ENCODE measurements around the gene PGP. TPM values are rescaled to one million over a fixed set of nuclear protein-coding genes. Genes with fewer than 3 reads are reported as not detected.
A peak's percentile ranks its signal among the peaks of the same experiment; 100 is the strongest.
"Not testable (repeated sequence)": the region's sequence is repeated elsewhere in the genome, so short reads cannot be mapped to it uniquely, and the experiment has no call there.

PGP gene
- total RNA-seq, 1 donor from 2014 or later: 37.2 TPM

- intact Hi-C loops (cut with micrococcal nuclease): no loop called here
- no peak for DNase-seq (ENCODE audit: low spot score)
- Mint-ChIP-seq H3K36me3 (ENCODE audit: low read depth) (peaks cover 22% of the 10 kb centered on the region), H3K9me3 (no peaks in the 10 kb centered on the region), H3K4me3 (peak overlapping the region; percentile 86), H3K27ac (no peak overlapping the region), H3K27me3 (ENCODE audit: insufficient read depth) (peaks cover 4% of the 10 kb centered on the region), H3K4me1 (ENCODE audit: low read depth) (peaks cover 37% of the 10 kb centered on the region)
These were observed 6.3 kb downstream of the PGP start for GRCh38 chr16:2208308-2208707.

- Mint-ChIP-seq H3K27ac (peak overlapping the region; percentile 67), H3K36me3 (ENCODE audit: low read depth) (peaks cover 19% of the 10 kb centered on the region), H3K27me3 (ENCODE audit: insufficient read depth) (peaks cover 4% of the 10 kb centered on the region), H3K9me3 (no peaks in the 10 kb centered on the region), H3K4me1 (ENCODE audit: low read depth) (peaks cover 33% of the 10 kb centered on the region), H3K4me3 (peak overlapping the region; percentile 86)
- intact Hi-C loops (cut with micrococcal nuclease): no loop called here
- DNase-seq (ENCODE audit: low spot score): no peak
These were observed 6.8 kb downstream of the PGP start for GRCh38 chr16:2207872-2208271.

GRCh38 chr16:2206780-2207433 is 7.7 kb downstream of the PGP start:
- no peaks in the 10 kb centered on the region for H3K9me3 Mint-ChIP-seq
- intact Hi-C loops (cut with micrococcal nuclease): no loop called here
- no peak for DNase-seq (ENCODE audit: low spot score)
- H3K36me3 Mint-ChIP-seq (ENCODE audit: low read depth): peaks cover 12% of the 10 kb centered on the region
- peaks cover 25% of the 10 kb centered on the region for H3K4me1 Mint-ChIP-seq (ENCODE audit: low read depth)
- peak overlapping the region; percentile 86 for H3K4me3 Mint-ChIP-seq
- peak overlapping the region; percentile 67 for H3K27ac Mint-ChIP-seq
- peaks cover 7% of the 10 kb centered on the region for H3K27me3 Mint-ChIP-seq (ENCODE audit: insufficient read depth)

- Mint-ChIP-seq H3K36me3 (ENCODE audit: low read depth) (peaks cover 11% of the 10 kb centered on the region), H3K4me3 (peak overlapping the region; percentile 86), H3K4me1 (ENCODE audit: low read depth) (peaks cover 22% of the 10 kb centered on the region), H3K27me3 (ENCODE audit: insufficient read depth) (peaks cover 11% of the 10 kb centered on the region), H3K27ac (peak overlapping the region; percentile 68), H3K9me3 (no peaks in the 10 kb centered on the region)
- intact Hi-C loops (cut with micrococcal nuclease): no loop called here
- no peak for DNase-seq (ENCODE audit: low spot score)
These were observed 8.2 kb downstream of the PGP start for GRCh38 chr16:2206420-2206779.

- peaks cover 11% of the 10 kb centered on the region for H3K36me3 Mint-ChIP-seq (ENCODE audit: low read depth)
- intact Hi-C loops (cut with micrococcal nuclease): loop anchor here (1.0 kb wide), 7 partner anchors 9 to 476 kb away; partner anchors contain the start of genes E4F1, ECI1, KCTD5 and NTHL1
- peaks cover 22% of the 10 kb centered on the region for H3K4me1 Mint-ChIP-seq (ENCODE audit: low read depth)
- H3K27ac Mint-ChIP-seq: peak overlapping the region; percentile 67
- H3K9me3 Mint-ChIP-seq: no peaks in the 10 kb centered on the region
- H3K27me3 Mint-ChIP-seq (ENCODE audit: insufficient read depth): peaks cover 11% of the 10 kb centered on the region
- DNase-seq (ENCODE audit: low spot score): no peak
- H3K4me3 Mint-ChIP-seq: peak overlapping the region; percentile 86
These were observed 8.7 kb downstream of the PGP start for GRCh38 chr16:2205967-2206313.

- Mint-ChIP-seq H3K27me3 (ENCODE audit: insufficient read depth) (peaks cover 13% of the 10 kb centered on the region), H3K9me3 (no peaks in the 10 kb centered on the region), H3K4me1 (ENCODE audit: low read depth) (peaks cover 22% of the 10 kb centered on the region), H3K4me3 (peak within 1 kb of the TSS; percentile 86), H3K36me3 (ENCODE audit: low read depth) (peaks cover 11% of the 10 kb centered on the region), H3K27ac (peak within 1 kb of the TSS; percentile 68)
- intact Hi-C loops (cut with micrococcal nuclease): loop anchor here (1.0 kb wide), 7 partner anchors 10 to 477 kb away; partner anchors contain the start of genes E4F1, ECI1, KCTD5 and NTHL1
- peak; percentile 90 for DNase-seq (ENCODE audit: low spot score)
These were observed 9.3 kb downstream of the PGP start, which contains the start of gene MLST8 for GRCh38 chr16:2205104-2205966. Gene MLST8 (plus strand): TSS chr16:2205454. CDS start chr16:2206086, 632 bp downstream.

- no peak for DNase-seq (ENCODE audit: low spot score)
- Mint-ChIP-seq H3K27ac (peak overlapping the region; percentile 55), H3K4me3 (peak overlapping the region; percentile 76), H3K27me3 (ENCODE audit: insufficient read depth) (peaks cover 13% of the 10 kb centered on the region), H3K36me3 (ENCODE audit: low read depth) (peaks cover 11% of the 10 kb centered on the region), H3K9me3 (no peaks in the 10 kb centered on the region), H3K4me1 (ENCODE audit: low read depth) (peaks cover 22% of the 10 kb centered on the region)
- intact Hi-C loops (cut with micrococcal nuclease): loop anchor here (1.0 kb wide), 7 partner anchors 11 to 478 kb away; partner anchors contain the start of genes E4F1, ECI1, KCTD5 and NTHL1
These were observed 10.1 kb downstream of the PGP start for GRCh38 chr16:2204416-2205103.

GRCh38 chr16:2203119-2203688 is 11.4 kb downstream of the PGP start:
- peaks cover 19% of the 10 kb centered on the region for H3K27me3 Mint-ChIP-seq (ENCODE audit: insufficient read depth)
- H3K9me3 Mint-ChIP-seq; DNase-seq (ENCODE audit: low spot score); intact Hi-C loops (cut with micrococcal nuclease); H3K36me3 Mint-ChIP-seq (ENCODE audit: low read depth): not testable (repeated sequence)
- peak overlapping the region; percentile 53 for H3K27ac Mint-ChIP-seq
- H3K4me1 Mint-ChIP-seq (ENCODE audit: low read depth): peaks cover 22% of the 10 kb centered on the region
- peak overlapping the region; percentile 76 for H3K4me3 Mint-ChIP-seq

GRCh38 chr16:2200313-2200712 is 14.3 kb downstream of the PGP start:
- Mint-ChIP-seq H3K9me3 (no peaks in the 10 kb centered on the region), H3K27ac (no peak overlapping the region), H3K36me3 (ENCODE audit: low read depth) (no peaks in the 10 kb centered on the region), H3K4me3 (no peak overlapping the region), H3K4me1 (ENCODE audit: low read depth) (peaks cover 11% of the 10 kb centered on the region), H3K27me3 (ENCODE audit: insufficient read depth) (peaks cover 29% of the 10 kb centered on the region)
- DNase-seq (ENCODE audit: low spot score): no peak
- intact Hi-C loops (cut with micrococcal nuclease): no loop called here

- Mint-ChIP-seq H3K4me1 (ENCODE audit: low read depth) (peaks cover 10% of the 10 kb centered on the region), H3K27me3 (ENCODE audit: insufficient read depth) (peaks cover 34% of the 10 kb centered on the region), H3K4me3 (no peak overlapping the region), H3K27ac (no peak overlapping the region), H3K36me3 (ENCODE audit: low read depth) (no peaks in the 10 kb centered on the region), H3K9me3 (no peaks in the 10 kb centered on the region)
- intact Hi-C loops (cut with micrococcal nuclease): loop anchor here (5.0 to 10.0 kb wide), 2 partner anchors 177 to 225 kb away; partner anchors contain the start of gene CCNF
- DNase-seq (ENCODE audit: low spot score): no peak
These were observed 15.0 kb downstream of the PGP start for GRCh38 chr16:2199621-2200139.

- DNase-seq (ENCODE audit: low spot score): no peak
- intact Hi-C loops (cut with micrococcal nuclease): loop anchor here (5.0 to 10.0 kb wide), 2 partner anchors 177 to 226 kb away; partner anchors contain the start of gene CCNF
- Mint-ChIP-seq H3K4me1 (ENCODE audit: low read depth) (peaks cover 4% of the 10 kb centered on the region), H3K27me3 (ENCODE audit: insufficient read depth) (peaks cover 35% of the 10 kb centered on the region), H3K27ac (no peak overlapping the region), H3K4me3 (no peak overlapping the region), H3K9me3 (no peaks in the 10 kb centered on the region), H3K36me3 (ENCODE audit: low read depth) (no peaks in the 10 kb centered on the region)
These were observed 15.5 kb downstream of the PGP start for GRCh38 chr16:2199095-2199494.

- intact Hi-C loops (cut with micrococcal nuclease): loop anchor here (5.0 to 10.0 kb wide), 2 partner anchors 176 to 227 kb away; partner anchors contain the start of gene CCNF
These were observed 16.4 kb downstream of the PGP start for GRCh38 chr16:2198283-2198682.

More at GRCh38 chr16:2198283-2198682, 16.4 kb downstream of the PGP start:
- Mint-ChIP-seq H3K4me1 (ENCODE audit: low read depth) (no peaks in the 10 kb centered on the region), H3K4me3 (peak overlapping the region; percentile 64), H3K27me3 (ENCODE audit: insufficient read depth) (peaks cover 36% of the 10 kb centered on the region), H3K36me3 (ENCODE audit: low read depth) (no peaks in the 10 kb centered on the region), H3K27ac (no peak overlapping the region), H3K9me3 (no peaks in the 10 kb centered on the region)
- DNase-seq (ENCODE audit: low spot score): no peak
